Left lung (tissue), 10 donors: Measurements from ENCODE around the gene DENND5B. TPM values are rescaled to one million over a fixed set of nuclear protein-coding genes. Genes with fewer than 3 reads are reported as not detected.

Source experiments
- ATAC-seq: fragments of 200-7000 bp; cut with Tn5 transposase; one replicate; pipeline ENCODE4 v1.9.1; 2020; ENCODE audit warnings: moderate library complexity
- DNase-seq, 4 donors: peaks; one replicate each; pipeline ENCODE4 v3.0.0-alpha.2; 2013 to 2020
- H3K27ac ChIP-seq, 2 donors: fragments of 200-600 bp; sonication (generic) in 1 of 2; one replicate each; pipeline versions ENCODE4 v1.5.0 to v1.8.0; 2020 to 2021
- H3K27me3 ChIP-seq, 2 donors: fragments of 200-600 bp; sonication (generic) in 1 of 2; one replicate each; pipeline versions ENCODE4 v1.5.0 to v1.8.0; 2020 to 2021
- H3K36me3 ChIP-seq, 2 donors: fragments of 200-600 bp; sonication (generic) in 1 of 2; one replicate each; pipeline versions ENCODE4 v1.5.0 to v1.8.0; 2020 to 2021
- H3K4me1 ChIP-seq, 2 donors: fragments of 200-600 bp; one replicate each; pipeline ENCODE4 v1.8.0; 2021
- H3K4me3 ChIP-seq, 2 donors: fragments of 200-600 bp; sonication (generic) in 1 of 2; one replicate each; pipeline versions ENCODE4 v1.5.0 to v1.8.0; 2020 to 2021; ENCODE audit warnings: mild to moderate bottlenecking in 1 of 2
- H3K9me3 ChIP-seq, 2 donors: fragments of 200-600 bp; sonication (generic) in 1 of 2; one replicate each; pipeline versions ENCODE4 v1.5.0 to v1.8.0; 2020 to 2021
- CTCF ChIP-seq, 2 donors: fragments of 200-600 bp; sonication (generic) in 1 of 2; IDR thresholded peaks; one replicate each; pipeline versions ENCODE4 v1.5.0 to v1.8.0; 2021; ENCODE audit warnings: antibody characterized with exemption in 2 of 2
- intact Hi-C, 2 donors: fragments of 100-400 bp; cut with DNase I; formaldehyde crosslinking; loops; one replicate each; pipeline versions ENCODE4 v1.11.2 to v1.14.2; 2022
- polyA plus RNA-seq, 6 donors: library from polyadenylated mRNA; unstranded; fragments of 120-200 nt; gene quantifications; one replicate each; pipeline ENCODE4 v1.2.1, GENCODE V29; 2013; ENCODE audit not compliant: insufficient read length in 6 of 6
- total RNA-seq, 2 donors: library from RNA; stranded (reverse); fragmentation: NEBNext Ultra II Directional; extraction: Animal tissue kit (Norgen Biotek cat#: 25700); gene quantifications; one replicate each; pipeline ENCODE4 v1.2.1, GENCODE V29; 2021
- donor health status: DM: no; HTN: yes; CAD: no.
- donor health status: DM: no; HTN: no; CAD: no.

Gene DENND5B
- total and polyA plus RNA-seq, 8 donors, result 4.4 to 11.3 (median 8.7) TPM

- TF ChIP-seq CTCF (IDR thresholded peaks at IDR 0.05), result no peak
- peak overlapping the region; percentile 15 to 20 for H3K4me3 ChIP-seq
- ATAC-seq (peak; percentile 89), DNase-seq (peak in 2 of 4 donors; percentile 59 to 82)
- no peaks in the 10 kb centered on the region for H3K27me3 ChIP-seq
- no peaks in the 10 kb centered on the region for H3K36me3 ChIP-seq
- H3K4me1 ChIP-seq, result peaks cover 0 to 18% of the 10 kb centered on the region in 2 donors
- intact Hi-C loops, result no loop called here
- peak overlapping the region in 1 of 2 donors; percentile 26 for H3K27ac ChIP-seq
- no peaks in the 10 kb centered on the region for H3K9me3 ChIP-seq
Observed at GRCh38 chr12:31369712-31370521, 221.0 kb downstream of the DENND5B start.

- Histone ChIP-seq H3K27ac (no peak overlapping the region), H3K4me3 (no peak overlapping the region), H3K9me3 (no peaks in the 10 kb centered on the region), H3K27me3 (no peaks in the 10 kb centered on the region), H3K36me3 (no peaks in the 10 kb centered on the region), H3K4me1 (peaks cover 0 to 18% of the 10 kb centered on the region in 2 donors)
- no peak for TF ChIP-seq CTCF (IDR thresholded peaks at IDR 0.05)
- ATAC-seq (no peak), DNase-seq (peak in 1 of 4 donors; percentile 7)
- intact Hi-C loops, result no loop called here
Observed at GRCh38 chr12:31368666-31369361, 222.1 kb downstream of the DENND5B start.

- Histone ChIP-seq H3K36me3 (no peaks in the 10 kb centered on the region), H3K9me3 (no peaks in the 10 kb centered on the region), H3K27me3 (no peaks in the 10 kb centered on the region), H3K27ac (no peak overlapping the region), H3K4me1 (peaks cover 0 to 20% of the 10 kb centered on the region in 2 donors), H3K4me3 (no peak overlapping the region)
- no peak for ATAC-seq
- no peak for DNase-seq
- no peak for TF ChIP-seq CTCF (IDR thresholded peaks at IDR 0.05)
- intact Hi-C loops, result no loop called here
Observed at GRCh38 chr12:31366104-31366621, 224.8 kb downstream of the DENND5B start.

DNA sequence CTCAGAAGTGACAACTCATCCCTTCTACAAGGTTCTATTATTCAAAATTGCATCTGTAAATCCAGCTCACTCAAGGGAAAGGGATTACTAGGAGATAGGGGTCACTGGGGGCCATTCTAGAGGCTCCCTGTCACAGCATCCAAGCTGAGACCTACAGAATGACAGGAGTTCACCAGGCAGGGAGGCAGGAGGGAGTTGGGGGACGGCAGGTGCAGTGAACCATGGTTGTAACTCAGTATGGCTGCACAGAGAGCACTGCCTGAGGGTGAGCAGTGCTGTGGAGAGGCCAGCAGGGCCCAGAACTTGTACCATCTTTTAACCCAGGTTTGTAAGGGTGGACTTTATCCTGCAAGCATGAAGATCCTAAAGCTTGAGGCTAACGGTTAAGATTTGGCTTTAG lies 227.1 kb downstream of the DENND5B start:
- no peaks in the 10 kb centered on the region for H3K27me3 ChIP-seq
- no peaks in the 10 kb centered on the region for H3K9me3 ChIP-seq
- intact Hi-C loops, result no loop called here
- no peak overlapping the region for H3K27ac ChIP-seq
- H3K36me3 ChIP-seq, result no peaks in the 10 kb centered on the region
- no peak for TF ChIP-seq CTCF (IDR thresholded peaks at IDR 0.05)
- H3K4me1 ChIP-seq, result peaks cover 0 to 3% of the 10 kb centered on the region in 2 donors
- H3K4me3 ChIP-seq, result no peak overlapping the region
- DNase-seq (no peak), ATAC-seq (no peak)

DNA sequence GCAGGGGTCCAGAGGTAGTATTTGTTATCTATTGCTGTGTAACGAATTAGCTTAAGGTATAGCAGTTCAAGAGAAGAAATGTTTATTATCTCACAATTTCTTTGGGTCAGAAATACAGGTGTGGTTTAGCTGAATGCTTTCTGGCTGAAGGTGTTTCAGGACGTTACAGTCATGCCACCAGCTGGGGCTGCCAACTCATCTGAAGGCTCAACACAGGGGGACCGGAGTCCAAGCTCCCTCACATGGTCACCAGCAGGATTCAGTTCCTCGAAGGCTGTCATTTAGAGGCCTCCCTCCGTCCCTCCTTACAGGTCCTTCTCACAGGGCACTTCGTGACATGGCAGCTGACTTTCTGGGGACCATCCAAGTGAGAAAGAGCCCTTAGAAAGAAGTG lies 227.5 kb downstream of the DENND5B start:
- Histone ChIP-seq H3K4me1 (peaks cover 0 to 3% of the 10 kb centered on the region in 2 donors), H3K27me3 (no peaks in the 10 kb centered on the region), H3K27ac (no peak overlapping the region), H3K36me3 (no peaks in the 10 kb centered on the region), H3K4me3 (no peak overlapping the region), H3K9me3 (no peaks in the 10 kb centered on the region)
- ATAC-seq (no peak), DNase-seq (no peak)
- intact Hi-C loops, result no loop called here
- no peak for TF ChIP-seq CTCF (IDR thresholded peaks at IDR 0.05)
